Neural progenitor cell (in vitro differentiated cells): ENCODE data around the gene CFAP61. TPM values are rescaled to one million over a fixed set of nuclear protein-coding genes. Genes with fewer than 3 reads are reported as not detected.

Experiments
- DNase-seq: peaks from one replicate; pipeline ENCODE4 v3.0.0-alpha.2; 2016; ENCODE audit warnings: low spot score
- H2AFZ ChIP-seq: fragments of 200-600 bp; sonication (generic); replicated peaks from 2 replicates; pipeline ENCODE4 v1.6.1; 2016; ENCODE audit warnings: antibody characterized with exemption
- H3F3A ChIP-seq: fragments of 200-600 bp; sonication (generic); 2 replicates; pipeline ENCODE4 v1.6.1; 2016; ENCODE audit warnings: antibody characterized with exemption, low read depth
- H3K27ac ChIP-seq: fragments of 200-600 bp; sonication (generic); 2 replicates; pipeline ENCODE4 v1.5.1; 2016; ENCODE audit warnings: mild to moderate bottlenecking
- H3K27me3 ChIP-seq: fragments of 200-600 bp; sonication (generic); 2 replicates; pipeline ENCODE4 v1.6.1; 2016; ENCODE audit warnings: mild to moderate bottlenecking, moderate library complexity
- H3K36me3 ChIP-seq: fragments of 200-600 bp; sonication (generic); 2 replicates; pipeline ENCODE4 v1.5.1; 2016
- H3K4me1 ChIP-seq: fragments of 200-600 bp; sonication (generic); 2 replicates; pipeline ENCODE4 v1.6.1; 2016; ENCODE audit warnings: mixed run types
- H3K4me2 ChIP-seq: fragments of 200-600 bp; sonication (generic); 2 replicates; pipeline ENCODE4 v1.6.1; 2016
- H3K4me3 ChIP-seq: fragments of 200-600 bp; sonication (generic); 2 replicates; pipeline ENCODE4 v1.5.1; 2016
- H3K79me2 ChIP-seq: fragments of 200-600 bp; sonication (generic); 2 replicates; pipeline ENCODE4 v1.6.1; 2016; ENCODE audit warnings: low read depth
- H3K9ac ChIP-seq: fragments of 200-600 bp; sonication (generic); 2 replicates; pipeline ENCODE4 v1.6.1; 2016
- H3K9me3 ChIP-seq: fragments of 200-600 bp; sonication (generic); 2 replicates; pipeline ENCODE4 v1.5.1; 2016; ENCODE audit warnings: low read depth
- H4K20me1 ChIP-seq: fragments of 200-600 bp; sonication (generic); 2 replicates; pipeline ENCODE4 v1.6.1; 2016; ENCODE audit warnings: low read depth
- H3K27ac Mint-ChIP-seq: 3 replicates; pipeline ENCODE4 v1.8.0; 2021; ENCODE audit warnings: mixed read lengths
- H3K27me3 Mint-ChIP-seq: 2 replicates; pipeline ENCODE4 v1.8.0; 2022; ENCODE audit warnings: low read depth, mild to moderate bottlenecking, inconsistent platforms, moderate library complexity, mixed read lengths; ENCODE audit not compliant: insufficient read depth
- H3K36me3 Mint-ChIP-seq: 3 replicates; pipeline ENCODE4 v1.8.0; 2021; ENCODE audit warnings: mixed read lengths
- H3K4me1 Mint-ChIP-seq: 3 replicates; pipeline ENCODE4 v1.8.0; 2021; ENCODE audit warnings: mixed read lengths
- H3K4me3 Mint-ChIP-seq: 3 replicates; pipeline ENCODE4 v1.8.0; 2021; ENCODE audit warnings: mild to moderate bottlenecking, moderate library complexity, mixed read lengths
- H3K9me3 Mint-ChIP-seq: 3 replicates; pipeline ENCODE4 v1.8.0; 2020; ENCODE audit warnings: mixed read lengths
- CTCF ChIP-seq: fragments of 200-600 bp; sonication (generic); IDR thresholded peaks from 2 replicates; pipeline ENCODE4 v1.5.1; 2017; ENCODE audit warnings: antibody characterized with exemption, mild to moderate bottlenecking
- EZH2 ChIP-seq: fragments of 200-600 bp; sonication (generic); IDR thresholded peaks from 2 replicates; pipeline ENCODE4 v1.6.1; 2017; ENCODE audit warnings: antibody characterized with exemption, mild to moderate bottlenecking, moderate library complexity
- EZH2phosphoT487 ChIP-seq: fragments of 200-600 bp; sonication (generic); IDR thresholded peaks from 2 replicates; pipeline ENCODE4 v1.6.1; 2017; ENCODE audit warnings: antibody characterized with exemption
- total RNA-seq: library from RNA; depleted of rRNA; stranded (reverse); fragments of >200 nt; gene quantifications from 2 replicates; pipeline ENCODE4 v1.2.3, GENCODE V29; 2015; ENCODE audit warnings: low replicate concordance

The CFAP61 gene
- total RNA-seq, 1 donor from 2014 or later, result not detected

- TF ChIP-seq EZH2, result no peak
- TF ChIP-seq CTCF, result no peak
- no peak for TF ChIP-seq EZH2phosphoT487
Observed at GRCh38 chr20:20027284-20027683, 25.0 kb upstream of the CFAP61 start.

GRCh38 chr20:20031790-20032189 is 20.5 kb upstream of the CFAP61 start:
- H3K27me3 Mint-ChIP-seq, result no peaks in the 10 kb centered on the region
- Histone ChIP-seq H3K36me3 (peaks cover 23% of the 10 kb centered on the region), H3F3A (peaks cover 14% of the 10 kb centered on the region), H4K20me1 (no peaks in the 10 kb centered on the region), H3K9ac (no peak overlapping the region), H3K9me3 (no peaks in the 10 kb centered on the region), H3K4me3 (no peak overlapping the region), H2AFZ (no peak overlapping the region), H3K4me2 (no peak overlapping the region), H3K79me2 (no peaks in the 10 kb centered on the region), H3K27me3 (no peaks in the 10 kb centered on the region), H3K4me1 (no peaks in the 10 kb centered on the region), H3K27ac (no peak overlapping the region)
- H3K9me3 Mint-ChIP-seq, result no peaks in the 10 kb centered on the region
- no peak overlapping the region for H3K27ac Mint-ChIP-seq
- no peak for DNase-seq
- TF ChIP-seq CTCF, result no peak
- no peak for TF ChIP-seq EZH2
- TF ChIP-seq EZH2phosphoT487, result no peak
- H3K36me3 Mint-ChIP-seq, result peaks cover 8% of the 10 kb centered on the region
- no peak overlapping the region for H3K4me3 Mint-ChIP-seq
- no peaks in the 10 kb centered on the region for H3K4me1 Mint-ChIP-seq

More at GRCh38 chr20:20027284-20027683, 25.0 kb upstream of the CFAP61 start:
- H3K4me1 ChIP-seq, result no peaks in the 10 kb centered on the region
- H3K4me3 ChIP-seq, result no peak overlapping the region
- Mint-ChIP-seq H3K36me3 (no peaks in the 10 kb centered on the region), H3K27ac (no peak overlapping the region), H3K9me3 (no peaks in the 10 kb centered on the region), H3K4me1 (no peaks in the 10 kb centered on the region), H3K27me3 (no peaks in the 10 kb centered on the region), H3K4me3 (no peak overlapping the region)
- DNase-seq, result no peak
- H3F3A ChIP-seq, result peaks cover 5% of the 10 kb centered on the region
- H3K9ac ChIP-seq, result no peak overlapping the region
- no peaks in the 10 kb centered on the region for H3K27me3 ChIP-seq
- no peaks in the 10 kb centered on the region for H3K36me3 ChIP-seq
- no peak overlapping the region for H3K4me2 ChIP-seq
- no peak overlapping the region for H3K27ac ChIP-seq
- H2AFZ ChIP-seq, result no peak overlapping the region
- no peaks in the 10 kb centered on the region for H3K9me3 ChIP-seq
- peaks cover 9% of the 10 kb centered on the region for H4K20me1 ChIP-seq
- H3K79me2 ChIP-seq, result peaks cover 27% of the 10 kb centered on the region

GRCh38 chr20:20034486-20034885 is 17.8 kb upstream of the CFAP61 start:
- H3K27ac ChIP-seq, result no peak overlapping the region
- peaks cover 28% of the 10 kb centered on the region for H3K36me3 ChIP-seq
- no peak overlapping the region for H3K4me3 ChIP-seq
- H3K4me1 ChIP-seq, result no peaks in the 10 kb centered on the region
- H3K4me1 Mint-ChIP-seq, result no peaks in the 10 kb centered on the region
- no peak for DNase-seq
- H3K9ac ChIP-seq, result no peak overlapping the region
- no peaks in the 10 kb centered on the region for H3K79me2 ChIP-seq
- no peaks in the 10 kb centered on the region for H3K27me3 ChIP-seq
- H2AFZ ChIP-seq, result no peak overlapping the region
- H3K4me3 Mint-ChIP-seq, result no peak overlapping the region
- peaks cover 16% of the 10 kb centered on the region for H3K36me3 Mint-ChIP-seq
- H4K20me1 ChIP-seq, result no peaks in the 10 kb centered on the region
- H3K27ac Mint-ChIP-seq, result no peak overlapping the region
- peaks cover 14% of the 10 kb centered on the region for H3F3A ChIP-seq
- H3K9me3 ChIP-seq, result no peaks in the 10 kb centered on the region
- H3K9me3 Mint-ChIP-seq, result no peaks in the 10 kb centered on the region
- no peak overlapping the region for H3K4me2 ChIP-seq
- TF ChIP-seq CTCF (no peak), EZH2phosphoT487 (no peak), EZH2 (no peak)
- H3K27me3 Mint-ChIP-seq, result no peaks in the 10 kb centered on the region
